Panc1 (cell line): ENCODE data around the gene TF.

Experiments
- POLR2AphosphoS5 ChIP-seq: IDR thresholded peaks from 2 replicates; pipeline ENCODE4 v1.6.1; 2012; ENCODE audit warnings: mild to moderate bottlenecking, low read depth, low read length, moderate library complexity
- SIN3A ChIP-seq: IDR thresholded peaks from 2 replicates; pipeline ENCODE4 v1.6.1; 2012; ENCODE audit warnings: low read depth, mild to moderate bottlenecking, low read length, moderate library complexity, borderline replicate concordance; ENCODE audit not compliant: insufficient read depth
- TF ChIP-seq, protein P1 (sequence below): fragments of 450-650 bp; IDR thresholded peaks from 2 replicates; pipeline ENCODE4 v1.5.1; 2017; ENCODE audit warnings: mild to moderate bottlenecking
- TF ChIP-seq, protein P2 (sequence below), 2 experiments: IDR thresholded peaks; 2 replicates each; pipeline ENCODE4 v1.6.1; 2011 to 2012; ENCODE audit warnings: low read depth in 2 of 2, control low read depth in 1 of 2, low read length in 1 of 2, mild to moderate bottlenecking in 1 of 2, moderate library complexity in 1 of 2; ENCODE audit not compliant: insufficient read depth in 1 of 2

DNA sequence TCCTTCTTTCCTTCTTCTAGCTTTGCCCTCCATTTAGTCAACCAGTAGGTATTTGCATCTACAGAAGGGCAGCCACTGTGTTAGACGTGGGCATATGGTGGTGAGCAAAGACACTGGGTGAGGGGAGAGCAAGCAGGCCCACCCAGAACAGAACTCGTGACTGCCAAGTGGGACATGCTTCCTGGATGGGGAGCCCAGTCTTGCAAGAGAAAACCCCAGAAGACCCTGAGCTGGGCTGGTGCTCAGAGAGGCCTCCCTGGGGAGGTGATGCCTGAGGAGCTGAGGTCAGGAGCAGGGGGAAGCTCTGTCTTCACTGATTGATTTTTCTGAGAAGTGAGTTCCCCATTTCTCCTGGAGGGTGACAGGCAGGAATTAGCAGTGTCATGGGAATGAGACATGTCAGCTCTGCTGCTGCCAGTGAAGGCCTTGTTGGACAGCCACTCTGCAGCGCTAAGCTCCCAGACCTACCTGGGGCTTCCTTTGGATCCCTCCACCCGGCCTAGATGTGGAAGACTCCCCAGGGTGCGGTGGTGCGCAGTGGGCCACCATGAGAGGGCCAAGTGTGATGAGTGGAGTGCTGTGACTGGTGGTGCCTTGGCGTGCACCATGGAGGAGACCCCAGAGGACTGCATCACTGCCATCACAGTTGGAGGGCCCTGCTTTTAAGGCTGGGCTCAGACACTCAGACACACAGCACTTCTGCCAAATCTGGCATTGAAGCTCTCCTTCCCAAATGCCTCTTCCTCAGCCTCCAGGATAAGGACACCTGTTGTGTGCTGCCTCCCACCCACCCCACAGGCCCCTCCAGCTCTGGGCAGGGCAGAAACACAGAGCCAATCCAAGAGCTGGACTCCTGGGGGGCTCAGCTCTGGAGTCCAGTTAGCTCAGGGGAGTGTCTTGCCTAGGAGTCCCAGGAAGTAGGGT lies 44.5 kb upstream of the TF start:
- TF ChIP-seq, protein P1, sequence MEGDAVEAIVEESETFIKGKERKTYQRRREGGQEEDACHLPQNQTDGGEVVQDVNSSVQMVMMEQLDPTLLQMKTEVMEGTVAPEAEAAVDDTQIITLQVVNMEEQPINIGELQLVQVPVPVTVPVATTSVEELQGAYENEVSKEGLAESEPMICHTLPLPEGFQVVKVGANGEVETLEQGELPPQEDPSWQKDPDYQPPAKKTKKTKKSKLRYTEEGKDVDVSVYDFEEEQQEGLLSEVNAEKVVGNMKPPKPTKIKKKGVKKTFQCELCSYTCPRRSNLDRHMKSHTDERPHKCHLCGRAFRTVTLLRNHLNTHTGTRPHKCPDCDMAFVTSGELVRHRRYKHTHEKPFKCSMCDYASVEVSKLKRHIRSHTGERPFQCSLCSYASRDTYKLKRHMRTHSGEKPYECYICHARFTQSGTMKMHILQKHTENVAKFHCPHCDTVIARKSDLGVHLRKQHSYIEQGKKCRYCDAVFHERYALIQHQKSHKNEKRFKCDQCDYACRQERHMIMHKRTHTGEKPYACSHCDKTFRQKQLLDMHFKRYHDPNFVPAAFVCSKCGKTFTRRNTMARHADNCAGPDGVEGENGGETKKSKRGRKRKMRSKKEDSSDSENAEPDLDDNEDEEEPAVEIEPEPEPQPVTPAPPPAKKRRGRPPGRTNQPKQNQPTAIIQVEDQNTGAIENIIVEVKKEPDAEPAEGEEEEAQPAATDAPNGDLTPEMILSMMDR: no peak
- TF ChIP-seq POLR2AphosphoS5 (no peak), SIN3A (no peak)
- TF ChIP-seq, protein P2, sequence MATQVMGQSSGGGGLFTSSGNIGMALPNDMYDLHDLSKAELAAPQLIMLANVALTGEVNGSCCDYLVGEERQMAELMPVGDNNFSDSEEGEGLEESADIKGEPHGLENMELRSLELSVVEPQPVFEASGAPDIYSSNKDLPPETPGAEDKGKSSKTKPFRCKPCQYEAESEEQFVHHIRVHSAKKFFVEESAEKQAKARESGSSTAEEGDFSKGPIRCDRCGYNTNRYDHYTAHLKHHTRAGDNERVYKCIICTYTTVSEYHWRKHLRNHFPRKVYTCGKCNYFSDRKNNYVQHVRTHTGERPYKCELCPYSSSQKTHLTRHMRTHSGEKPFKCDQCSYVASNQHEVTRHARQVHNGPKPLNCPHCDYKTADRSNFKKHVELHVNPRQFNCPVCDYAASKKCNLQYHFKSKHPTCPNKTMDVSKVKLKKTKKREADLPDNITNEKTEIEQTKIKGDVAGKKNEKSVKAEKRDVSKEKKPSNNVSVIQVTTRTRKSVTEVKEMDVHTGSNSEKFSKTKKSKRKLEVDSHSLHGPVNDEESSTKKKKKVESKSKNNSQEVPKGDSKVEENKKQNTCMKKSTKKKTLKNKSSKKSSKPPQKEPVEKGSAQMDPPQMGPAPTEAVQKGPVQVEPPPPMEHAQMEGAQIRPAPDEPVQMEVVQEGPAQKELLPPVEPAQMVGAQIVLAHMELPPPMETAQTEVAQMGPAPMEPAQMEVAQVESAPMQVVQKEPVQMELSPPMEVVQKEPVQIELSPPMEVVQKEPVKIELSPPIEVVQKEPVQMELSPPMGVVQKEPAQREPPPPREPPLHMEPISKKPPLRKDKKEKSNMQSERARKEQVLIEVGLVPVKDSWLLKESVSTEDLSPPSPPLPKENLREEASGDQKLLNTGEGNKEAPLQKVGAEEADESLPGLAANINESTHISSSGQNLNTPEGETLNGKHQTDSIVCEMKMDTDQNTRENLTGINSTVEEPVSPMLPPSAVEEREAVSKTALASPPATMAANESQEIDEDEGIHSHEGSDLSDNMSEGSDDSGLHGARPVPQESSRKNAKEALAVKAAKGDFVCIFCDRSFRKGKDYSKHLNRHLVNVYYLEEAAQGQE (IDR thresholded peaks at IDR 0.05; ENCODE audit: insufficient read depth in 1 of 2, low read depth in 2 of 2, low read length in 1 of 2): no peak
